Memory B cell (primary cell): ENCODE results near the gene EEF2KMT.

Source experiments
- ATAC-seq: fragments of 150-1000 bp; cut with Tn5 transposase; 2 replicates; pipeline ENCODE4 v1.10.0; 2021; ENCODE audit warnings: low read depth, mild to moderate bottlenecking, moderate library complexity
- DNase-seq, 2 donors: peaks; one replicate each; pipeline ENCODE4 v3.0.0; 2022; ENCODE audit warnings: low spot score in 2 of 2
- H3K27ac Mint-ChIP-seq: one replicate; pipeline ENCODE4 v1.8.0; 2022; ENCODE audit warnings: mild to moderate bottlenecking, moderate library complexity, mixed read lengths
- H3K27me3 Mint-ChIP-seq: one replicate; pipeline ENCODE4 v1.8.0; 2022; ENCODE audit warnings: mixed read lengths
- H3K36me3 Mint-ChIP-seq: one replicate; pipeline ENCODE4 v1.8.0; 2022; ENCODE audit warnings: mild to moderate bottlenecking, mixed read lengths
- H3K4me1 Mint-ChIP-seq: one replicate; pipeline ENCODE4 v1.8.0; 2022; ENCODE audit warnings: mixed read lengths
- H3K4me3 Mint-ChIP-seq: one replicate; pipeline ENCODE4 v1.8.0; 2022; ENCODE audit warnings: mild to moderate bottlenecking, moderate library complexity, mixed read lengths
- H3K9me3 Mint-ChIP-seq: one replicate; pipeline ENCODE4 v1.8.0; 2022; ENCODE audit warnings: mixed read lengths

The EEF2KMT gene

GRCh38 chr16:5070431-5071186 is 27.0 kb downstream of the EEF2KMT start:
- no peaks in the 10 kb centered on the region for H3K27me3 Mint-ChIP-seq
- ATAC-seq = no peak
- H3K36me3 Mint-ChIP-seq = peaks cover 4% of the 10 kb centered on the region
- H3K4me3 Mint-ChIP-seq = peak overlapping the region; percentile 98
- H3K9me3 Mint-ChIP-seq = no peaks in the 10 kb centered on the region
- no peak for DNase-seq
- peaks cover 29% of the 10 kb centered on the region for H3K4me1 Mint-ChIP-seq
- peak overlapping the region; percentile 96 for H3K27ac Mint-ChIP-seq

GRCh38 chr16:5069854-5070253 is 27.7 kb downstream of the EEF2KMT start:
- H3K4me1 Mint-ChIP-seq = peaks cover 28% of the 10 kb centered on the region
- DNase-seq (no peak), ATAC-seq (no peak)
- no peaks in the 10 kb centered on the region for H3K9me3 Mint-ChIP-seq
- no peaks in the 10 kb centered on the region for H3K27me3 Mint-ChIP-seq
- H3K36me3 Mint-ChIP-seq = no peaks in the 10 kb centered on the region
- no peak overlapping the region for H3K4me3 Mint-ChIP-seq
- no peak overlapping the region for H3K27ac Mint-ChIP-seq

- peaks cover 28% of the 10 kb centered on the region for H3K4me1 Mint-ChIP-seq
- no peak for ATAC-seq
- H3K9me3 Mint-ChIP-seq = no peaks in the 10 kb centered on the region
- no peak overlapping the region for H3K27ac Mint-ChIP-seq
- H3K36me3 Mint-ChIP-seq = no peaks in the 10 kb centered on the region
- no peak overlapping the region for H3K4me3 Mint-ChIP-seq
- no peak for DNase-seq
- H3K27me3 Mint-ChIP-seq = no peaks in the 10 kb centered on the region
Observed at GRCh38 chr16:5069048-5069447, 28.5 kb downstream of the EEF2KMT start.

- ATAC-seq = no peak
- Mint-ChIP-seq H3K27ac (no peak overlapping the region), H3K9me3 (no peaks in the 10 kb centered on the region), H3K4me3 (no peak overlapping the region), H3K36me3 (no peaks in the 10 kb centered on the region), H3K27me3 (peaks cover 9% of the 10 kb centered on the region), H3K4me1 (peaks cover 8% of the 10 kb centered on the region)
- DNase-seq = no peak
Observed at GRCh38 chr16:5066511-5066910, 31.1 kb downstream of the EEF2KMT start.

GRCh38 chr16:5065813-5066212 is 31.8 kb downstream of the EEF2KMT start, which contains the start of gene C16orf89:
Gene C16orf89 (minus strand): TSS chr16:5065956. CDS start chr16:5065908, 48 bp downstream.
- DNase-seq = no peak
- Mint-ChIP-seq H3K9me3 (no peaks in the 10 kb centered on the region), H3K4me1 (peaks cover 3% of the 10 kb centered on the region), H3K27ac (no peak within 1 kb of the TSS), H3K4me3 (no peak within 1 kb of the TSS), H3K36me3 (no peaks in the 10 kb centered on the region), H3K27me3 (peaks cover 11% of the 10 kb centered on the region)
- ATAC-seq = no peak

GRCh38 chr16:5065326-5065725 is 32.3 kb downstream of the EEF2KMT start:
- Mint-ChIP-seq H3K9me3 (no peaks in the 10 kb centered on the region), H3K27me3 (peaks cover 11% of the 10 kb centered on the region), H3K4me1 (peaks cover 3% of the 10 kb centered on the region), H3K27ac (no peak overlapping the region), H3K36me3 (no peaks in the 10 kb centered on the region), H3K4me3 (no peak overlapping the region)
- ATAC-seq = no peak
- no peak for DNase-seq

GRCh38 chr16:5064915-5065314 is 32.7 kb downstream of the EEF2KMT start:
- Mint-ChIP-seq H3K4me3 (no peak overlapping the region), H3K27me3 (peaks cover 13% of the 10 kb centered on the region), H3K27ac (no peak overlapping the region), H3K9me3 (no peaks in the 10 kb centered on the region), H3K36me3 (no peaks in the 10 kb centered on the region), H3K4me1 (peaks cover 3% of the 10 kb centered on the region)
- ATAC-seq (no peak), DNase-seq (no peak)

GRCh38 chr16:5062790-5063765 is 34.5 kb downstream of the EEF2KMT start:
- no peaks in the 10 kb centered on the region for H3K9me3 Mint-ChIP-seq
- peaks cover 3% of the 10 kb centered on the region for H3K4me1 Mint-ChIP-seq
- ATAC-seq (no peak), DNase-seq (no peak)
- H3K27me3 Mint-ChIP-seq = peaks cover 17% of the 10 kb centered on the region
- H3K36me3 Mint-ChIP-seq = no peaks in the 10 kb centered on the region
- no peak overlapping the region for H3K27ac Mint-ChIP-seq
- H3K4me3 Mint-ChIP-seq = no peak overlapping the region

GRCh38 chr16:5062051-5062450 is 35.5 kb downstream of the EEF2KMT start:
- H3K4me1 Mint-ChIP-seq = peaks cover under 1% of the 10 kb centered on the region
- H3K27me3 Mint-ChIP-seq = peaks cover 19% of the 10 kb centered on the region
- ATAC-seq = peak; percentile 63
- no peak overlapping the region for H3K27ac Mint-ChIP-seq
- no peak overlapping the region for H3K4me3 Mint-ChIP-seq
- DNase-seq = no peak
- H3K9me3 Mint-ChIP-seq = no peaks in the 10 kb centered on the region
- H3K36me3 Mint-ChIP-seq = no peaks in the 10 kb centered on the region

- H3K4me3 Mint-ChIP-seq = no peak overlapping the region
- ATAC-seq (no peak), DNase-seq (no peak)
- H3K27me3 Mint-ChIP-seq = peaks cover 21% of the 10 kb centered on the region
- no peaks in the 10 kb centered on the region for H3K9me3 Mint-ChIP-seq
- H3K4me1 Mint-ChIP-seq = no peaks in the 10 kb centered on the region
- H3K36me3 Mint-ChIP-seq = no peaks in the 10 kb centered on the region
- H3K27ac Mint-ChIP-seq = no peak overlapping the region
Observed at GRCh38 chr16:5060073-5060641, 37.4 kb downstream of the EEF2KMT start.

- H3K27ac Mint-ChIP-seq = no peak overlapping the region
- H3K4me1 Mint-ChIP-seq = no peaks in the 10 kb centered on the region
- peaks cover 21% of the 10 kb centered on the region for H3K27me3 Mint-ChIP-seq
- no peak overlapping the region for H3K4me3 Mint-ChIP-seq
- DNase-seq (no peak), ATAC-seq (no peak)
- H3K9me3 Mint-ChIP-seq = no peaks in the 10 kb centered on the region
- no peaks in the 10 kb centered on the region for H3K36me3 Mint-ChIP-seq
Observed at GRCh38 chr16:5059386-5060072, 38.1 kb downstream of the EEF2KMT start.

GRCh38 chr16:5058476-5058875 is 39.1 kb downstream of the EEF2KMT start:
- Mint-ChIP-seq H3K27me3 (peaks cover 21% of the 10 kb centered on the region), H3K4me3 (no peak overlapping the region), H3K36me3 (no peaks in the 10 kb centered on the region), H3K4me1 (no peaks in the 10 kb centered on the region), H3K27ac (no peak overlapping the region), H3K9me3 (no peaks in the 10 kb centered on the region)
- DNase-seq = no peak
- ATAC-seq = no peak

GRCh38 chr16:5056352-5056751 is 41.2 kb downstream of the EEF2KMT start:
- Mint-ChIP-seq H3K36me3 (no peaks in the 10 kb centered on the region), H3K4me3 (no peak overlapping the region), H3K27me3 (peaks cover 10% of the 10 kb centered on the region), H3K9me3 (peaks cover 2% of the 10 kb centered on the region), H3K4me1 (no peaks in the 10 kb centered on the region), H3K27ac (no peak overlapping the region)
- DNase-seq = no peak
- peak; percentile 70 for ATAC-seq
